H1 (cell line): ENCODE results near the gene TRIM68. TPM values are rescaled to one million over a fixed set of nuclear protein-coding genes. Genes with fewer than 3 reads are reported as not detected.

Source experiments
- CTCF ChIA-PET: fragments of 300-600 bp; sonication (Branson Sonifier 250); formaldehyde crosslinking; loops from one replicate; lab custom pipeline; 2021; ENCODE audit not compliant: partially characterized antibody; lab: Charles Lee
- POLR2A ChIA-PET: fragments of 300-600 bp; sonication (Branson Sonifier 250); formaldehyde crosslinking; loops from one replicate; lab custom pipeline; 2021; ENCODE audit warnings: inconsistent platforms; ENCODE audit not compliant: partially characterized antibody; lab: Charles Lee
- DNase-seq, 2 experiments: peaks; one replicate each; pipeline versions ENCODE4 v3.0.0 to v3.0.0-alpha.2; 2010 to 2022; ENCODE audit warnings: low spot score in 2 of 2, low read depth in 1 of 2, mixed read lengths in 1 of 2
- FAIRE-seq: peaks from 2 replicates; lab custom pipeline; 2011; peaks lifted over from hg19 to GRCh38; lab: Jason Lieb, UNC
- H2AFZ ChIP-seq: 2 replicates; pipeline ENCODE4 v1.8.1; 2012; ENCODE audit warnings: low read length, inconsistent platforms
- H2AK5ac ChIP-seq: 2 replicates; pipeline ENCODE4 v1.6.1; 2013; ENCODE audit warnings: low read depth, low read length
- H2BK120ac ChIP-seq: replicated peaks from 2 replicates; pipeline ENCODE3; 2013; ENCODE audit warnings: low read depth, low read length, inconsistent platforms
- H2BK12ac ChIP-seq: 2 replicates; pipeline ENCODE4 v1.6.1; 2013; ENCODE audit warnings: low read depth, low read length
- H2BK15ac ChIP-seq: 2 replicates; pipeline ENCODE4 v1.6.1; 2013; ENCODE audit warnings: low read length
- H2BK20ac ChIP-seq: 2 replicates; pipeline ENCODE4 v1.6.1; 2013; ENCODE audit warnings: low read length
- H2BK5ac ChIP-seq: 2 replicates; pipeline ENCODE4 v1.6.1; 2013; ENCODE audit warnings: low read depth, low read length
- H3K14ac ChIP-seq: 2 replicates; pipeline ENCODE4 v1.6.1; 2013; ENCODE audit warnings: inconsistent platforms; ENCODE audit not compliant: insufficient read length
- H3K18ac ChIP-seq: 2 replicates; pipeline ENCODE4 v1.6.1; 2013; ENCODE audit warnings: low read length; ENCODE audit errors: extremely low read depth
- H3K23ac ChIP-seq: 2 replicates; pipeline ENCODE4 v1.6.1; 2013; ENCODE audit warnings: inconsistent platforms; ENCODE audit not compliant: insufficient read length
- H3K23me2 ChIP-seq: 2 replicates; pipeline ENCODE4 v1.6.1; 2013; ENCODE audit warnings: low read depth, low read length
- H3K27ac ChIP-seq: 2 replicates; pipeline ENCODE4 v1.6.1; 2011; ENCODE audit warnings: low read depth, low read length, inconsistent platforms
- H3K27me3 ChIP-seq, 4 experiments: replicated peaks in 1 of 4; 1 replicate in 1 of 4; 2 replicates in 3 of 4; pipeline versions ENCODE4 v1.6.1 to v1.8.1; 2011 to 2013; ENCODE audit warnings: low read length in 3 of 4, mild to moderate bottlenecking in 3 of 4, inconsistent platforms in 2 of 4, mixed read lengths in 2 of 4, moderate library complexity in 1 of 4; ENCODE audit not compliant: control insufficient read depth in 3 of 4, insufficient read depth in 3 of 4; ENCODE audit errors: extremely low read depth in 1 of 4
- H3K36me3 ChIP-seq, 4 experiments: 2 replicates each; pipeline versions ENCODE4 v1.6.1 to v1.8.1; 2011 to 2013; ENCODE audit warnings: mild to moderate bottlenecking in 4 of 4, low read length in 3 of 4, moderate library complexity in 2 of 4, control low read depth in 1 of 4, inconsistent platforms in 1 of 4; ENCODE audit not compliant: insufficient read depth in 4 of 4, control insufficient read depth in 2 of 4
- H3K4ac ChIP-seq: replicated peaks from 2 replicates; pipeline ENCODE3; 2013; ENCODE audit warnings: low read length, low read depth, mixed read lengths, inconsistent platforms; ENCODE audit not compliant: insufficient read length
- H3K4me1 ChIP-seq, 4 experiments: replicated peaks in 1 of 4; 1 replicate in 1 of 4; 2 replicates in 3 of 4; pipeline versions ENCODE4 v1.6.1 to v1.8.1; 2011 to 2013; ENCODE audit warnings: low read length in 3 of 4, inconsistent platforms in 2 of 4, mixed read lengths in 1 of 4; ENCODE audit not compliant: insufficient read depth in 4 of 4, control insufficient read depth in 3 of 4
- H3K4me2 ChIP-seq, 2 experiments: 2 replicates each; pipeline versions ENCODE4 v1.6.1 to v1.8.1; 2011 to 2013; ENCODE audit warnings: low read depth in 2 of 2, low read length in 2 of 2, control low read depth in 1 of 2, inconsistent platforms in 1 of 2, mild to moderate bottlenecking in 1 of 2; ENCODE audit not compliant: insufficient read depth in 1 of 2
- H3K4me3 ChIP-seq, 4 experiments: fragments of 200-600, 300-600 bp in 1 of 4; sonication (generic), shearing (Covaris generic), sonication (Bioruptor Twin) in 1 of 4; 2 replicates each; pipeline versions ENCODE4 v1.5.1 to v1.8.1; 2011 to 2016; ENCODE audit warnings: low read length in 4 of 4, low read depth in 3 of 4, control low read depth in 2 of 4, inconsistent platforms in 2 of 4, mild to moderate bottlenecking in 2 of 4, mixed read lengths in 1 of 4, moderate library complexity in 1 of 4; ENCODE audit not compliant: insufficient read depth in 2 of 4; ENCODE audit errors: extremely low read depth in 1 of 4
- H3K56ac ChIP-seq: replicated peaks from 2 replicates; pipeline ENCODE3; 2013; ENCODE audit warnings: low read depth, mild to moderate bottlenecking, mixed read lengths, low read length, inconsistent platforms; ENCODE audit not compliant: insufficient read length
- H3K79me1 ChIP-seq: 2 replicates; pipeline ENCODE4 v1.6.1; 2013; ENCODE audit warnings: low read depth, low read length, control low read depth
- H3K79me2 ChIP-seq, 2 experiments: 2 replicates each; pipeline versions ENCODE4 v1.6.1 to v1.8.1; 2012 to 2013; ENCODE audit warnings: low read length in 2 of 2, mild to moderate bottlenecking in 2 of 2, inconsistent platforms in 1 of 2; ENCODE audit not compliant: insufficient read depth in 2 of 2, control insufficient read depth in 1 of 2
- H3K9ac ChIP-seq, 4 experiments: replicated peaks in 1 of 4; 1 replicate in 1 of 4; 2 replicates in 3 of 4; pipeline versions ENCODE4 v1.6.1 to v1.8.1; 2011 to 2013; ENCODE audit warnings: low read depth in 3 of 4, low read length in 3 of 4, control low read depth in 2 of 4, mild to moderate bottlenecking in 2 of 4, moderate library complexity in 2 of 4, inconsistent platforms in 1 of 4; ENCODE audit errors: extremely low read depth in 1 of 4
- H3K9me3 ChIP-seq, 2 experiments: 2 replicates each; pipeline versions ENCODE4 v1.6.1 to v1.8.1; 2012 to 2013; ENCODE audit warnings: mild to moderate bottlenecking in 2 of 2, moderate library complexity in 2 of 2, control low read depth in 1 of 2, inconsistent platforms in 1 of 2, low read depth in 1 of 2, low read length in 1 of 2, mixed read lengths in 1 of 2; ENCODE audit not compliant: insufficient read depth in 2 of 2
- H4K20me1 ChIP-seq, 2 experiments: replicated peaks in 1 of 2; 2 replicates each; pipeline versions ENCODE3 to v1.8.1; 2011 to 2013; ENCODE audit warnings: inconsistent platforms in 2 of 2, low read length in 2 of 2, mild to moderate bottlenecking in 1 of 2; ENCODE audit not compliant: insufficient read depth in 2 of 2, control insufficient read depth in 1 of 2
- H4K5ac ChIP-seq: 2 replicates; pipeline ENCODE4 v1.6.1; 2013; ENCODE audit warnings: low read length, low read depth, mixed read lengths, inconsistent platforms; ENCODE audit not compliant: insufficient read length
- H4K8ac ChIP-seq: 2 replicates; pipeline ENCODE4 v1.8.0; 2013; ENCODE audit warnings: mild to moderate bottlenecking, moderate library complexity, low read length, inconsistent platforms; ENCODE audit not compliant: insufficient read depth; ENCODE audit errors: extremely low read depth
- H4K91ac ChIP-seq: replicated peaks from 2 replicates; pipeline ENCODE3; 2013; ENCODE audit warnings: low read length, mixed read lengths, inconsistent platforms; ENCODE audit not compliant: insufficient read length
- HDAC6 ChIP-seq: IDR thresholded peaks from one replicate; pipeline ENCODE4 v1.7.1; 2012; ENCODE audit warnings: low read depth, mild to moderate bottlenecking, inconsistent platforms, low read length, moderate library complexity
- KDM1A ChIP-seq: fragments of 200-600, 300-600 bp; sonication (generic); IDR thresholded peaks from 2 replicates; pipeline ENCODE4 v1.7.1; 2016; ENCODE audit warnings: mild to moderate bottlenecking, low read length, borderline replicate concordance
- RFX5 ChIP-seq: IDR thresholded peaks from 2 replicates; pipeline ENCODE4 v1.6.1; 2011; ENCODE audit warnings: low read depth, low read length, improper control_type of control experiment, borderline replicate concordance
- SIX5 ChIP-seq: IDR thresholded peaks from 2 replicates; pipeline ENCODE4 v1.6.1; 2011; ENCODE audit warnings: mild to moderate bottlenecking, low read depth, low read length
- SP1 ChIP-seq: IDR thresholded peaks from 2 replicates; pipeline ENCODE4 v1.6.1; 2011; ENCODE audit warnings: low read depth, low read length
- YY1 ChIP-seq: IDR thresholded peaks from 2 replicates; pipeline ENCODE4 v1.6.1; 2011; ENCODE audit warnings: low read depth, mild to moderate bottlenecking, low read length
- whole genome bisulfite sequencing, 2 experiments: shearing (Covaris generic) in 1 of 2; methylation state at CpG; one replicate each; pipeline versions ENCODE4 v1.1.6 to v1.1.7; 2013 to 2015; ENCODE audit warnings: low lambda C conversion rate in 2 of 2, mixed read lengths in 2 of 2, inconsistent platforms in 1 of 2, low coverage in 1 of 2, missing lambda C conversion rate in 1 of 2; ENCODE audit not compliant: insufficient replicate concordance in 2 of 2, insufficient coverage in 1 of 2, insufficient read length in 1 of 2; ENCODE audit errors: extremely low coverage in 1 of 2, missing lambda C conversion rate in 1 of 2; 5-methylcytosine and 5-hydroxymethylcytosine counted together
- polyA plus RNA-seq, 7 experiments: library from polyadenylated mRNA; depleted of rRNA in 3 of 7; stranded (reverse) in 5 of 7; unstranded in 2 of 7; fragments of >200 nt in 5 of 7; fragments of 200-250 nt in 2 of 7; gene quantifications; 1 replicate in 5 of 7; 2 replicates in 1 of 7; 4 replicates in 1 of 7; pipeline versions ENCODE4 v1.2.1 to v1.2.3, GENCODE V29; 2011 to 2013; ENCODE audit warnings: missing spikeins in 2 of 7, mixed read lengths in 2 of 7
- total RNA-seq: library from RNA; stranded (reverse); fragmentation: NEBNext Ultra II Directional; extraction: Animal tissue kit (Norgen Biotek cat#: 25700); gene quantifications from 2 replicates; pipeline ENCODE4 v1.2.1, GENCODE V29; 2021

Gene TRIM68
- total and polyA plus RNA-seq, 2 of the 8 experiments (the other 6 are each of a cell fraction or from before 2014, with no cell fraction given): 3.4 to 5.7 TPM

DNA sequence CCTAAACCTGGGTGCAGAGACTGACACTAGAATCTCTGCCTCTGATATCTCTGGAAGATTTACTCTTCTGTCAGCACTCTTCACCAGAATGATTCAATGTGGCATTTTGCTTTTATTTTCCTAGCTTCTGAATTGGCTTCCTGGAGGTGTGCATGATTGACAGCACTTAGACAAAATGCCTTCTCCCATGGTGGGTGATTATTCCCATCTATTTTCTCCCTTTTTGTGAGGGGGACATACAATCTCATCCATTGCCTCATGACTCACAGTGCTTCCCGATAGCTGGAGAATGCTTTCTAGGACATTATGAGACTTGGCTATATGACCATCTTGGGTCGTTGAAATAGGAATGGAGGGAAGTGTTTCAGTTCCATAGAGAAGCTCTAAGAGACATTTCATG, 4.0 kb upstream of the TRIM68 start:
- H2BK12ac ChIP-seq: no peak overlapping the region
- H3K18ac ChIP-seq: no peak overlapping the region
- no peak overlapping the region for H3K4ac ChIP-seq
- H3K36me3 ChIP-seq: no peaks in the 10 kb centered on the region
- no peak overlapping the region for H3K9ac ChIP-seq
- no peaks in the 10 kb centered on the region for H3K9me3 ChIP-seq
- H4K8ac ChIP-seq: no peak overlapping the region
- H2BK20ac ChIP-seq: no peak overlapping the region
- H2AFZ ChIP-seq: no peak overlapping the region
- TF ChIP-seq KDM1A: no peak
- TF ChIP-seq HDAC6: no peak
- TF ChIP-seq SIX5: no peak
- no peak for TF ChIP-seq RFX5
- no peak for TF ChIP-seq SP1
- no peak for TF ChIP-seq YY1
- H3K14ac ChIP-seq: no peak overlapping the region
- no peak overlapping the region for H3K23ac ChIP-seq
- no peaks in the 10 kb centered on the region; a peak in 1 of 7 replicates for H3K4me1 ChIP-seq
- no peaks in the 10 kb centered on the region for H3K79me2 ChIP-seq
- H2AK5ac ChIP-seq: no peak overlapping the region
- no peak overlapping the region for H3K4me2 ChIP-seq
- H3K4me3 ChIP-seq: no peak overlapping the region
- H3K79me1 ChIP-seq: no peaks in the 10 kb centered on the region
- WGBS, 2 experiments: 86% methylated on average over 2 of the region's 2 CpGs; no CpG with 5 or more reads in 1 of the 2 experiments
- no peak overlapping the region for H3K56ac ChIP-seq
- ChIA-PET POLR2A (no interaction called here), CTCF (interaction anchor here (0.7 to 1.3 kb wide), 3 partner anchors 9 to 430 kb away, joined by 3 to 4 read pairs (median 3); no protein-coding TSS in a partner anchor)
- H2BK5ac ChIP-seq: no peak overlapping the region
- no peaks in the 10 kb centered on the region for H3K27me3 ChIP-seq
- peaks cover 2% of the 10 kb centered on the region; the same call in 1 of the 2 replicates for H3K23me2 ChIP-seq
- no peak overlapping the region for H4K91ac ChIP-seq
- H4K5ac ChIP-seq: no peak overlapping the region
- no peak overlapping the region for H2BK120ac ChIP-seq
- H4K20me1 ChIP-seq: no peaks in the 10 kb centered on the region
- no peak overlapping the region for H2BK15ac ChIP-seq
- FAIRE-seq (no peak), DNase-seq (no peak)
- H3K27ac ChIP-seq: no peak overlapping the region
